ENCODE data around the gene RPAP3.

RPAP3 gene

DNA sequence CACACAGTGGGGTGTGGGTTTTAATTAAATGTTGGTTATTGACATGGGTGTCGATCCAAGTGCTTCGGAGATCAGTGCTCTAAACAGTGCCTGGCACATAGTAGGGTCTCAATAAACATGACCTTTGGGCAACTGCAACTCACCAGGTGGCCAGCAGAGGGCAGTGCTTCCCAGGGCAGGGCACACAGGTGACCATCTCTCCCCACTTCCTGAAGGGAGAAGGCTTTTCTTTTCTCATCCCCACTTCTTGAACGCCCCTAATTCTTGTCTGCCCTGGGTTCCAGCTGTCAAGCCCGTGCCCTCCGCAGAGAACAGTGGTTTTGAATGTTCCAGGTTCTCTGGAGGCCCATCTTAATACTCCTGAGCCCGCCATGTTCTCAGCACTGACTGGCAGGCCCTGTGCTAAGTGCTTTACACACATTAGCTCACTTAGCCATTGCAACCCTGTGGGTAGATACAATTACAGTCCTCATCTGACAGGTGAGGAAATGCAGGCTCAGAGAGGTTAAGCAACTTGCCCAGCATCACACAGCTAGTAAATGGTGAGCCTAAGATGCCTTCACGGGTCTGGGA is 36.5 kb upstream of the RPAP3 start:
- no peak for FAIRE-seq

GRCh38 chr12:47741340-47741703 is 35.5 kb upstream of the RPAP3 start:
- FAIRE-seq: no peak

GRCh38 chr12:47740606-47741339 is 34.9 kb upstream of the RPAP3 start:
- FAIRE-seq: no peak

DNA sequence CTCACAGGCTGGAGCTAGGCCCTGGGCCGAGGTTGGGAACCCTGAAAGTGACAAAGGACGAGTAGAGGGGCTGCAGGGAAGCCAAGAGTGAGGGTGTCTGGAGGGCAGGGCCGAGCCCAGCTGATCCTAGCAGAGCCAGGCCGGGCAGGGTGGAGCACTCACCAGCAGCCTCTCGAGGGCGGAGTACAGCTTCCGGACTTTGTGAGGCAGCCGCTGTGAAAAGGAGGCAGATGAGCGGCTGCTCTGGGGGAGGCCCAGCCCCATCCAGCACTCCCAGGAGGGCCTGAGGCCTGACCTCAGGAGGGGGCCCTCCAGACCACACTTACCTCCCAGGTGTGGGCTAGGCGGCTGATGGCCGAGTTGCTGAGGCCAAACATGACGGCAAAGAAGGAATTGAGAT is 34.1 kb upstream of the RPAP3 start:
- no peak for FAIRE-seq

DNA sequence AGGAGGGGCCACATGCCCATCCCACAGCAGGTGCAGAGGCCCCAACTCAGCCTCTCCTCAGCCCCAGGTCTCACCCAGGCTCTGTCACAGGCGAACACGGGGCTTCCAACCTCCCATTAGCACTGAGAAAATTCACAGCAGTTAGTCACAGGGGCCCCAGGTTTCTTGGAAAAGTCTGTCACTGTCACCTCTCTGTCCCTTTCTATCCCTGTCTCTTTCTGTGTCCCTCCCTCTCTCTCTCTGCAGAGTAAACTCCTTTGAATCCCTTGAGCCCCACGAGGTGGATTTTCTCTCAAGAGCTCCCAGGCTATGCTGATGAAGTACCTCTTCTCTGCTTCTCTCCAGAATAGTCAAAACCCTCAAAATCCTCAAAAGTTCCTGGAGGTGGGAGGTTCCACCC is 33.5 kb upstream of the RPAP3 start:
- no peak for FAIRE-seq

GRCh38 chr12:47737936-47738594 is 32.2 kb upstream of the RPAP3 start:
- no peak for FAIRE-seq

- no peak for FAIRE-seq
Observed at GRCh38 chr12:47736877-47737676, 31.2 kb upstream of the RPAP3 start.

DNA sequence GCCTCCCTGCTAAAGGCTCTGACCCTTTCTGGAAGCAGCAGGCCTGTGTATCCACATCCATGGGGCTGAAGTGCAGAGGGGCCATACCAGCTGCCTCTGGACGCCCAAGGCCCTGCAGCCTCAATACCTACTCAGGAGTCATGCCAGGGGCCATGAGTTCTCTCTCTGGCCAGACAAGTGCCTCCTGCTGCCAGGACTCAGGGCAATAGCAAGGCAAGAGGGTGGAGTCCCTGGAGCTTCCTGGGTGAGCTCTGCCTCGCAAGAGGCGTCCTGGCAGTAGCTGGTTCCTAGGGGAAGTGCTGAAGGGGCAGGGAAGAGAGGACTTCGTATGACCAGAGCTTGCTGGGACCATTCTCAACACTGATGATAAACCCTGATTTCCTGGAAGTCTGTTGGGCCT is 30.4 kb upstream of the RPAP3 start:
- FAIRE-seq: no peak

GRCh38 chr12:47735649-47736048 is 29.8 kb upstream of the RPAP3 start:
- no peak for FAIRE-seq

GRCh38 chr12:47734725-47735480 is 29.1 kb upstream of the RPAP3 start:
- FAIRE-seq: no peak

GRCh38 chr12:47733142-47733541 is 27.3 kb upstream of the RPAP3 start:
- no peak for FAIRE-seq

GRCh38 chr12:47732504-47732903 is 26.7 kb upstream of the RPAP3 start:
- FAIRE-seq: no peak

- FAIRE-seq: no peak
Observed at GRCh38 chr12:47731723-47732122, 25.9 kb upstream of the RPAP3 start.

DNA sequence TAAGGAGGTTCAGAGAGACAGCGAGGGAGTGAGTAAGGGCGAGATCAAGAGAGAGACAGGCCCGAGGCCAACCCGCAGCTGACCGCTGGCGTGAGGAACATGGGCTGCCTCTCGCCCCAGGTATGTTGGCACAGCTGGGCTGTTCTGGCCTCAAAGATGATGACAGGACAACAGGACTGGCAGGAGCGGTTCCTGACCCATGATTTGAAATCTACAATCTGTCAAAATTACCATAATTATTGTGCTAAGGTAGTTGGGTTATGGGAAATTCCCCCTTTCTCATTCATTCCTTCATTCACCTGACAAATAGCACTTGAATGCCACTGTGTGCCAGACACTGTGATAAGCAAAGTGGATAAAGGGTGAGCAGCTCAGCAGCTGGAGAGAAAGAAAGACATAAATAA is 24.5 kb upstream of the RPAP3 start:
- no peak for FAIRE-seq

- FAIRE-seq: no peak
Observed at GRCh38 chr12:47729233-47729632, 23.4 kb upstream of the RPAP3 start.

DNA sequence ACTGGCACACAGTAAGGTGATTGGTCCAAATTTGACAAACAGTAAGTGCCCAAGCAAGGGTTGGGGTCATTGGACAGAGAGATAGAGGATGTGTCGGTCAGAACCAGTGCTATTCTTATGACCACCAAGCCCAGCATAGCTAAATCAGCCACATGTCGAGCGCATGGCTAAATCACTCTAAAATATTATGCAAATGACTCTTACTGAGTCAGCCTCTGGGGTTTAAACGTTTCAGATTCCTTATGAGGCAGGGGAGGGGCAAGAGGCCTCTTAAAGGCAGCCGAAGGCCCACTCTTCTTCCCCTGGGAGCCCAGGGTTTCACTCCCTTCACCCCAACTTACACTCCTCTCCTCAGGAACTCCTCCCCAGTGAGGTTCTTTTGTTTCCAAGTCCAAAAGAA is 20.1 kb upstream of the RPAP3 start:
- FAIRE-seq: no peak

- FAIRE-seq: no peak
Observed at GRCh38 chr12:47725091-47725772, 19.4 kb upstream of the RPAP3 start, which contains the start of gene ENDOU. ENDOU (minus strand) TSS chr12:47725490; CDS start chr12:47725413, 77 bp downstream.

DNA sequence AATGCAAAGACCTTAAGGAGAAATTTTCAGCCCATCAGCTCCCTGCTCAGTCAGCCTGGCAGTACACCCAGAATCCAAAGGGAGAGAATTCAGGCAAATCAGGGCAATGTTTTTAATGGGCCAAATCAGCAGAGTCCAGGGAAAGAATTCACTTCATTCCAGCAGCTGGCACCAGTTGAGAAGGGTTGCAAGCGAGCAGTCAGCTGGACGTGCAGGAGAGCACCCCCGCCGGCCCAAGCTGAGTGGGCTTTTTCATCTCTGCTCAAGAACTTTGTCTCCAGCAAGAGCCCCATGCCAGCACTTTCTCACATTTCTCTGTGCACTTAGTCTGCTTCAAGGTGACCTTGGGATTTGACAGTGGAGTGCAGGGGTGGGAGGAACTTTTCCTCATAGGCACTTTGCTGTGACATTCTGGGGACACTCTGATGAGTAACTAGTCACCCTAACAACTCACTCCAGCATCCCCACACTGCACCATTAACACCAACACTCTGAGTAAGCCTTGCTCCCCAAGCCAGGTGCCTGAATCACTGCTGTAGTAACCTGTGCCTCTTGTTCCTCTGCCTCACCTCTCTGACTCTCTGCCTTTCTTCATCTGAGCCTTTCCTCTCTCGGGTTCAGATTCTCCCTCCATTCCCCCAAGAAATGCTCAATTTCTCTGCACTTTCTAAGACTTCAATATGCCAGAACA is 17.3 kb upstream of the RPAP3 start:
- FAIRE-seq: no peak

DNA sequence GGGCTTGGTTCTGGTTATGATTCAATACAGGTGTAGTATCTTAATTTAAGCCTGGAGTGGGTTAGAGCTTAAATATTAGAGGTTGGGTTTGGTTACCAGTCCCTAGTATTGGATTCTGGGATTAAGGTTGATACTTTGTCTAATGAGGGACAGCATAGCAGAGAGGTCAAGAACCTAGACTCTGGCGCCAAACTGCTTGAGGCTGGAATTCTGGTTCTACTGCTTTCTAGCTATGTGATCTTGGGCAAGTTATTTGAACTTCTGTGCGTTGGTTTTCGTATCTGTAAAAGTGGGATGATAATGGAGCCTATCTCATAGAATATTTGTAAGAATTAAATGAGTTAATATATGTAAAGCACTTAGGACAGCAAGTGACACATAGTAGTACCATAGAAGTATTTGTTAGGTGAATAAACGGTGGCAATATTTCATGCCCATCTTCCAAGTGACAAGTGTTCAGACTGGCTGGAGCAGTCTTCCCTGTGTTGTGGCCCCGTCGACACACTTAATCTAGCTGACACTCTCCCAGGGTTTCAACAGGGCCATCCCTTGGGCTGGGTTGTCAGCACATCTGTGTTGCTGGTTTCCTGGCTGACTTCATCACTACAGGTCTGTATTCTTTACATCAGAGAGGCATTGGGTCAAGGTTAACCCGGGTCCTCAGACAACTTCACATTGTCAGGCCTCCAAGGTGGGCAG is 16.5 kb upstream of the RPAP3 start:
- FAIRE-seq: no peak

DNA sequence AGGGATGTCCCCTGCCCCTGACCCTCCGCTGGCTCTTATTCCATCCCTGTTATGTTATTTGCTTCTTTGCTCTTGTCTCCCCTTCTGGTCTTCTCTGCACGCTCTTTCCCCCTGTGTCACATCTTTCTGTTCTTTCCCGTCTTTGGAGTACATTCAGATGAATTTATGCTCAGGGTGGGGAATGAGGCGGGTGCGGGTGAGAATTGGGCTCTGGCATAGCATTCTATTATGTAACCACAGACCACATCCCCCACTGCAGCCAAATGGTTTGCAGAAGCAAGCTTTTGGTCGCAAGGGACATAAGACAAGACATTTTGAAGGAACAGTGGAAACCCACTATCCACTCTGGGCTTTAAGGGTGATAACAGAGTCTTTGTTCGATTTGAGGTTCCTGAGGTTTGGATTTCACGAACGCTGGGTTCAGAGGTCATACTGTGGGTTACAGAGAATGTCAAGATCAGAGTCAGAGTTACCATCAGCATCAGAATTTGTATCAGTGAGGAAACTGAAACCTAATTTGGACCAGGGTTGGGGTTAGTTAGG is 15.7 kb upstream of the RPAP3 start:
- FAIRE-seq: no peak

DNA sequence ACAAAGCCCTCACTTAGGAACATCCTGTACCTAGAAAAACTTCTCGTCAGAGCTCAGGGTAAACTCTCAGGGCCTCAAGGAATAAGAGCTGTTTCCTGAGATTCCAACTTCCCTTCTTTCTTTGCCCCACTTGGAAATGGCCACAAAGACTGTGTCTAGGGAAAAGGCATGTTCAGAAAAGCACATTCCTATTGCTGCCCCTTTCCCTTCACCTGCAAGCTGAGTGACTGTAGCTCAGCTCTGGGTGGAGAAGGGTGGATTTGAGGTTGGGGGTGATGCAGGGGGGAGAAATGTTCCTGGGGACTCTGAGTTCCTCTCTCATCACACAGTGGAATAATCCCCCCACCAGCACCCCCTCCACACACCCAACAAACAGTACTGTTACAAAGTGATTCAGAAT is 12.7 kb upstream of the RPAP3 start:
- FAIRE-seq: no peak

All from A204.1 (cell line).